Brain microvascular endothelial cell (primary cell): ENCODE measurements around the gene AIF1.

Experiments
- DNase-seq: peaks from one replicate; pipeline ENCODE4 v3.0.0-alpha.2; 2020
- H3K27ac ChIP-seq: fragments of 250-450 bp; sonication (Bioruptor Pico); 2 replicates; pipeline ENCODE4 v1.5.1; 2020; ENCODE audit warnings: mild to moderate bottlenecking, moderate library complexity
- H3K27me3 ChIP-seq: fragments of 250-450 bp; sonication (Bioruptor Pico); replicated peaks from 2 replicates; pipeline ENCODE4 v1.5.1; 2020; ENCODE audit warnings: mild to moderate bottlenecking
- H3K36me3 ChIP-seq: fragments of 250-450 bp; sonication (Bioruptor Pico); replicated peaks from 2 replicates; pipeline ENCODE4 v1.5.1; 2020; ENCODE audit warnings: mild to moderate bottlenecking
- H3K4me3 ChIP-seq: 2 replicates; pipeline ENCODE4 v1.5.1; 2011; ENCODE audit warnings: low read depth, mild to moderate bottlenecking, control low read depth, low read length, moderate library complexity
- CTCF ChIP-seq: IDR thresholded peaks from 2 replicates; pipeline ENCODE4 v1.5.1; 2011; ENCODE audit warnings: low read depth, mild to moderate bottlenecking, moderate library complexity, low read length, control low read depth, inconsistent platforms; ENCODE audit errors: missing control alignments
- in situ Hi-C: cut with HindIII; loops from 2 replicates; pipeline ENCODE4 v1.10.0; 2017; ENCODE audit warnings: low sequenced_read_pairs, low pct_ligation_motif_present

AIF1 gene

GRCh38 chr6:31614684-31615578 is at the start of gene AIF1:
Gene AIF1 (plus strand): TSS chr6:31615234. CDS start chr6:31615330, 96 bp downstream.
- H3K27ac ChIP-seq: no peak within 1 kb of the TSS
- no peaks in the 10 kb centered on the region for H3K36me3 ChIP-seq
- no peak for DNase-seq
- H3K4me3 ChIP-seq: no peak within 1 kb of the TSS
- no peak for TF ChIP-seq CTCF
- H3K27me3 ChIP-seq: no peaks in the 10 kb centered on the region
- in situ Hi-C loops: no loop called here

- no peak for TF ChIP-seq CTCF
- H3K36me3 ChIP-seq: no peaks in the 10 kb centered on the region
- no peaks in the 10 kb centered on the region for H3K27me3 ChIP-seq
- H3K4me3 ChIP-seq: no peak overlapping the region
- in situ Hi-C loops: no loop called here
- H3K27ac ChIP-seq: no peak overlapping the region
- no peak for DNase-seq
Measured at GRCh38 chr6:31567531-31568370, 47.3 kb upstream of the AIF1 start.

GRCh38 chr6:31568537-31568961 is 46.5 kb upstream of the AIF1 start:
- H3K36me3 ChIP-seq: no peaks in the 10 kb centered on the region
- no peak overlapping the region for H3K27ac ChIP-seq
- no peak overlapping the region for H3K4me3 ChIP-seq
- no peak for TF ChIP-seq CTCF
- no peaks in the 10 kb centered on the region for H3K27me3 ChIP-seq
- no peak for DNase-seq
- in situ Hi-C loops: no loop called here

- H3K27me3 ChIP-seq: no peaks in the 10 kb centered on the region
- no peaks in the 10 kb centered on the region for H3K36me3 ChIP-seq
- no peak for TF ChIP-seq CTCF
- H3K27ac ChIP-seq: no peak overlapping the region
- no peak for DNase-seq
- in situ Hi-C loops: no loop called here
- no peak overlapping the region for H3K4me3 ChIP-seq
Measured at GRCh38 chr6:31569861-31570536, 45.0 kb upstream of the AIF1 start.

GRCh38 chr6:31572041-31572911 is 42.8 kb upstream of the AIF1 start, which contains the start of gene LTA:
Gene LTA (plus strand): TSS chr6:31572289. CDS start chr6:31572743, 454 bp downstream.
- H3K27me3 ChIP-seq: no peaks in the 10 kb centered on the region
- in situ Hi-C loops: no loop called here
- no peak for TF ChIP-seq CTCF
- no peaks in the 10 kb centered on the region for H3K36me3 ChIP-seq
- DNase-seq: no peak
- no peak within 1 kb of the TSS for H3K4me3 ChIP-seq
- H3K27ac ChIP-seq: no peak within 1 kb of the TSS
